Left forelimb (tissue), 1 donor: Measurements from ENCODE around the gene PSMD8.
A peak's percentile ranks its signal among the peaks of the same experiment; 100 is the strongest.
"Not testable (repeated sequence)": the region's sequence is repeated elsewhere in the genome, so short reads cannot be mapped to it uniquely, and the experiment has no call there.

Experiments used
- DNase-seq: peaks from one replicate; pipeline ENCODE4 v3.0.0-alpha.2; 2018; ENCODE audit warnings: low spot score

PSMD8 gene

GRCh38 chr19:38374332-38375097 lies at the start of gene PSMD8:
Gene PSMD8, plus strand, starts transcription at chr19:38374571. Its CDS starts 31 bp downstream, at chr19:38374602.
- DNase-seq: peak; percentile 99

- DNase-seq: no peak
These were observed 47.8 kb upstream of the PSMD8 start for GRCh38 chr19:38326591-38326990.

GRCh38 chr19:38329651-38330050 lies 44.7 kb upstream of the PSMD8 start:
- DNase-seq: no peak

- DNase-seq: no peak
These were observed 42.6 kb upstream of the PSMD8 start for GRCh38 chr19:38331728-38332127.

GRCh38 chr19:38333245-38333644 lies 41.1 kb upstream of the PSMD8 start:
- no peak for DNase-seq

GRCh38 chr19:38335949-38336637 lies 38.3 kb upstream of the PSMD8 start:
- peak; percentile 94 for DNase-seq

GRCh38 chr19:38336638-38337359 lies 37.6 kb upstream of the PSMD8 start:
- peak; percentile 90 for DNase-seq

- no peak for DNase-seq
These were observed 37.1 kb upstream of the PSMD8 start for GRCh38 chr19:38337360-38337653.

GRCh38 chr19:38339011-38339410 lies 35.4 kb upstream of the PSMD8 start:
- DNase-seq: not testable (repeated sequence)

GRCh38 chr19:38340927-38341326 lies 33.4 kb upstream of the PSMD8 start:
- DNase-seq: no peak

- no peak for DNase-seq
These were observed 27.5 kb upstream of the PSMD8 start for GRCh38 chr19:38346837-38347236.

GRCh38 chr19:38350883-38351282 lies 23.5 kb upstream of the PSMD8 start:
- no peak for DNase-seq

- DNase-seq: no peak
These were observed 22.4 kb upstream of the PSMD8 start for GRCh38 chr19:38351865-38352395.

- DNase-seq: no peak
These were observed 21.8 kb upstream of the PSMD8 start for GRCh38 chr19:38352611-38353010.

GRCh38 chr19:38355728-38356725 lies 18.3 kb upstream of the PSMD8 start:
- no peak for DNase-seq

- no peak for DNase-seq
These were observed 16.3 kb upstream of the PSMD8 start for GRCh38 chr19:38358071-38358470.

GRCh38 chr19:38359242-38360021 lies 14.9 kb upstream of the PSMD8 start:
- DNase-seq: no peak

GRCh38 chr19:38360351-38360750 lies 14.0 kb upstream of the PSMD8 start:
- DNase-seq: no peak

GRCh38 chr19:38360839-38361631 lies 13.3 kb upstream of the PSMD8 start:
- no peak for DNase-seq

GRCh38 chr19:38361633-38362075 lies 12.7 kb upstream of the PSMD8 start:
- peak; percentile 81 for DNase-seq
